ENCODE measurements around the gene FNDC7.

The FNDC7 gene

GRCh38 chr1:108729481-108729880, 16.8 kb downstream of the FNDC7 start:
- no peak for DNase-seq (ENCODE audit: low read depth in 1 of 2, low spot score in 1 of 2)
- TF ChIP-seq JUND (IDR thresholded peaks at IDR 0.05; ENCODE audit: low read depth), result no peak
- in situ Hi-C loops (cut with HindIII; ENCODE audit: low pct_unique_long_range_greater_than_20kb, low sequenced_read_pairs), result no loop called here

- TF ChIP-seq JUND (IDR thresholded peaks at IDR 0.05; ENCODE audit: low read depth), result no peak
- in situ Hi-C loops (cut with HindIII; ENCODE audit: low pct_unique_long_range_greater_than_20kb, low sequenced_read_pairs), result no loop called here
- DNase-seq (ENCODE audit: low read depth in 1 of 2, low spot score in 1 of 2), result no peak
Measured at GRCh38 chr1:108732398-108732797, 19.7 kb downstream of the FNDC7 start.

GRCh38 chr1:108734171-108734865, 21.6 kb downstream of the FNDC7 start:
- in situ Hi-C loops (cut with HindIII; ENCODE audit: low pct_unique_long_range_greater_than_20kb, low sequenced_read_pairs), result no loop called here
- TF ChIP-seq JUND (IDR thresholded peaks at IDR 0.05; ENCODE audit: low read depth), result no peak

GRCh38 chr1:108742253-108742652, 29.5 kb downstream of the FNDC7 start:
- TF ChIP-seq JUND (IDR thresholded peaks at IDR 0.05; ENCODE audit: low read depth), result no peak
- DNase-seq (ENCODE audit: low read depth in 1 of 2, low spot score in 1 of 2), result no peak
- in situ Hi-C loops (cut with HindIII; ENCODE audit: low pct_unique_long_range_greater_than_20kb, low sequenced_read_pairs), result no loop called here

More at GRCh38 chr1:108734171-108734865, 21.6 kb downstream of the FNDC7 start:
- DNase-seq (ENCODE audit: low read depth in 1 of 2, low spot score in 1 of 2), result no peak

GRCh38 chr1:108745980-108746381, 33.3 kb downstream of the FNDC7 start:
- no peak for DNase-seq (ENCODE audit: low read depth in 1 of 2, low spot score in 1 of 2)
- no peak for TF ChIP-seq JUND (IDR thresholded peaks at IDR 0.05; ENCODE audit: low read depth)
- in situ Hi-C loops (cut with HindIII; ENCODE audit: low pct_unique_long_range_greater_than_20kb, low sequenced_read_pairs), result no loop called here

- peak; percentile 77 to 96 for DNase-seq (ENCODE audit: low read depth in 1 of 2, low spot score in 1 of 2)
- TF ChIP-seq JUND (IDR thresholded peaks at IDR 0.05; ENCODE audit: low read depth), result no peak
- in situ Hi-C loops (cut with HindIII; ENCODE audit: low pct_unique_long_range_greater_than_20kb, low sequenced_read_pairs), result no loop called here
Measured at GRCh38 chr1:108746382-108747170, 33.9 kb downstream of the FNDC7 start, which contains the start of gene STXBP3. STXBP3 (plus strand) TSS chr1:108746674; CDS start chr1:108746738, 64 bp downstream.

- no peak for TF ChIP-seq JUND (IDR thresholded peaks at IDR 0.05; ENCODE audit: low read depth)
- in situ Hi-C loops (cut with HindIII; ENCODE audit: low pct_unique_long_range_greater_than_20kb, low sequenced_read_pairs), result no loop called here
Measured at GRCh38 chr1:108747171-108747850, 34.6 kb downstream of the FNDC7 start.

GRCh38 chr1:108747898-108748297, 35.2 kb downstream of the FNDC7 start:
- in situ Hi-C loops (cut with HindIII; ENCODE audit: low pct_unique_long_range_greater_than_20kb, low sequenced_read_pairs), result no loop called here
- TF ChIP-seq JUND (IDR thresholded peaks at IDR 0.05; ENCODE audit: low read depth), result no peak
- DNase-seq (ENCODE audit: low read depth in 1 of 2, low spot score in 1 of 2), result no peak

More at GRCh38 chr1:108747171-108747850, 34.6 kb downstream of the FNDC7 start:
- DNase-seq (ENCODE audit: low read depth in 1 of 2, low spot score in 1 of 2), result peak; percentile 45 to 72

GRCh38 chr1:108749081-108749480, 36.4 kb downstream of the FNDC7 start:
- TF ChIP-seq JUND (IDR thresholded peaks at IDR 0.05; ENCODE audit: low read depth), result no peak
- in situ Hi-C loops (cut with HindIII; ENCODE audit: low pct_unique_long_range_greater_than_20kb, low sequenced_read_pairs), result no loop called here
- no peak for DNase-seq (ENCODE audit: low read depth in 1 of 2, low spot score in 1 of 2)

- no peak for TF ChIP-seq JUND (IDR thresholded peaks at IDR 0.05; ENCODE audit: low read depth)
- in situ Hi-C loops (cut with HindIII; ENCODE audit: low pct_unique_long_range_greater_than_20kb, low sequenced_read_pairs), result no loop called here
- no peak for DNase-seq (ENCODE audit: low read depth in 1 of 2, low spot score in 1 of 2)
Measured at GRCh38 chr1:108750476-108751181, 37.9 kb downstream of the FNDC7 start.

- no peak for DNase-seq (ENCODE audit: low read depth in 1 of 2, low spot score in 1 of 2)
- TF ChIP-seq JUND (IDR thresholded peaks at IDR 0.05; ENCODE audit: low read depth), result no peak
- in situ Hi-C loops (cut with HindIII; ENCODE audit: low pct_unique_long_range_greater_than_20kb, low sequenced_read_pairs), result no loop called here
Measured at GRCh38 chr1:108753363-108753762, 40.7 kb downstream of the FNDC7 start.

- in situ Hi-C loops (cut with HindIII; ENCODE audit: low pct_unique_long_range_greater_than_20kb, low sequenced_read_pairs), result no loop called here
- TF ChIP-seq JUND (IDR thresholded peaks at IDR 0.05; ENCODE audit: low read depth), result no peak
- DNase-seq (ENCODE audit: low read depth in 1 of 2, low spot score in 1 of 2), result no peak
Measured at GRCh38 chr1:108758796-108759195, 46.1 kb downstream of the FNDC7 start.
